CD4-positive, alpha-beta memory T cell (primary cell): ENCODE data around the gene ADGRF4. TPM values are rescaled to one million over a fixed set of nuclear protein-coding genes. Genes with fewer than 3 reads are reported as not detected.

ENCODE experiments used
- CTCF ChIA-PET: fragments of 350-600 bp; sonication (Branson Sonifier 250); formaldehyde crosslinking; loops from one replicate; lab custom pipeline; 2021; ENCODE audit warnings: inconsistent platforms; ENCODE audit not compliant: partially characterized antibody; lab: Charles Lee
- POLR2A ChIA-PET: fragments of 350-600 bp; sonication (Branson Sonifier 250); formaldehyde crosslinking; loops from one replicate; lab custom pipeline; 2021; ENCODE audit not compliant: partially characterized antibody; lab: Charles Lee
- DNase-seq, 5 donors: peaks; one replicate each; pipeline versions ENCODE4 v3.0.0 to v3.0.0-alpha.2; 2020 to 2022; ENCODE audit warnings: mixed read lengths in 1 of 5
- H3K27ac ChIP-seq: one replicate; pipeline ENCODE4 v1.7.0; 2013; ENCODE audit warnings: low read depth, low read length
- H3K27me3 ChIP-seq: 2 replicates; pipeline ENCODE4 v1.7.0; 2013; ENCODE audit warnings: mild to moderate bottlenecking, low read length, moderate library complexity; ENCODE audit not compliant: insufficient read depth
- H3K36me3 ChIP-seq: 2 replicates; pipeline ENCODE4 v1.7.0; 2013; ENCODE audit warnings: mild to moderate bottlenecking, low read length, moderate library complexity; ENCODE audit not compliant: insufficient read depth
- H3K4me1 ChIP-seq: 2 replicates; pipeline ENCODE4 v1.7.0; 2013; ENCODE audit warnings: mild to moderate bottlenecking, low read length, moderate library complexity; ENCODE audit not compliant: insufficient read depth
- H3K4me3 ChIP-seq, 2 donors: one replicate each; pipeline ENCODE4 v1.7.0; 2013; ENCODE audit warnings: low read length in 2 of 2, mild to moderate bottlenecking in 1 of 2
- H3K9me3 ChIP-seq, 2 donors: one replicate each; pipeline ENCODE4 v1.7.0; 2013; ENCODE audit warnings: low read length in 2 of 2, control low read depth in 1 of 2; ENCODE audit not compliant: control insufficient read depth in 1 of 2
- H3K27ac Mint-ChIP-seq, 7 donors: one replicate each; pipeline ENCODE4 v1.8.0; 2020 to 2021; ENCODE audit warnings: mixed read lengths in 7 of 7, mild to moderate bottlenecking in 6 of 7, inconsistent platforms in 3 of 7, moderate library complexity in 3 of 7
- H3K27me3 Mint-ChIP-seq, 2 donors: one replicate each; pipeline ENCODE4 v1.8.0; 2020 to 2021; ENCODE audit warnings: mixed read lengths in 2 of 2
- H3K36me3 Mint-ChIP-seq, 2 donors: one replicate each; pipeline ENCODE4 v1.8.0; 2020 to 2021; ENCODE audit warnings: mixed read lengths in 2 of 2, inconsistent platforms in 1 of 2, mild to moderate bottlenecking in 1 of 2
- H3K4me1 Mint-ChIP-seq, 4 donors: one replicate each; pipeline ENCODE4 v1.8.0; 2020 to 2021; ENCODE audit warnings: mixed read lengths in 4 of 4, mild to moderate bottlenecking in 1 of 4
- H3K4me3 Mint-ChIP-seq, 8 donors: one replicate each; pipeline ENCODE4 v1.8.0; 2020 to 2021; ENCODE audit warnings: mixed read lengths in 8 of 8, mild to moderate bottlenecking in 7 of 8, moderate library complexity in 6 of 8, inconsistent platforms in 3 of 8
- H3K9me3 Mint-ChIP-seq, 8 donors: one replicate each; pipeline ENCODE4 v1.8.0; 2020 to 2021; ENCODE audit warnings: mixed read lengths in 8 of 8, mild to moderate bottlenecking in 5 of 8, inconsistent platforms in 3 of 8, moderate library complexity in 1 of 8
- intact Hi-C: fragments of 100-400 bp; cut with micrococcal nuclease; formaldehyde crosslinking; loops from one replicate; pipeline ENCODE4 v1.15.1; 2023
- polyA plus RNA-seq, 2 donors: library from polyadenylated mRNA; unstranded; fragments of 300-500 nt; fragmentation: Illumina TruSeq; gene quantifications; one replicate each; pipeline ENCODE4 v1.2.3, GENCODE V29; 2021
- total RNA-seq, 2 experiments: library from RNA; stranded (reverse); gene quantifications; one replicate each; pipeline ENCODE4 v1.2.3, GENCODE V29; 2021

ADGRF4 gene
- total and polyA plus RNA-seq, 4 experiments from 2014 or later, result not detected

DNA sequence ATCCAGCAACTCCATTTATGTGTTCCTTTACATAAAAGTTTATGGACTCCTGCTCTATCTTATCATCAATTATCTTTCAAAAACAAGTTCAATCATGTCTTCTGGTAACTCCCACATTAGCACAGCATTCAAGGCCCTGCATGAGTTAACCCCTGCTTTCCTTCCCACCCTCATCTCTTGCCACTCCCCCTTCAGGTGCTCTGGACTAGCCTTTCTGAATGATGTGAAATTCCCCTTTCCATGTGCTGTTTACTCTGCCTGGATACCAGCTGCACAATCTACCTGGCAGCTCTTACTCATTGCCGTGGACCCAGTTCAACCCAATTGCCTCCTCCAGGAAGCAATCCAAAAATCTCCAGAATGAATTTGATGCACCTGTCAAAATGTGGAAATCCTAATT, 11.9 kb downstream of the ADGRF4 start:
- no peak for DNase-seq
- POLR2A ChIA-PET, result no interaction called here
- Mint-ChIP-seq H3K4me3 (no peak overlapping the region), H3K27ac (no peak overlapping the region), H3K36me3 (no peaks in the 10 kb centered on the region), H3K27me3 (peaks cover 3 to 10% of the 10 kb centered on the region in 2 donors), H3K4me1 (no peaks in the 10 kb centered on the region), H3K9me3 (peaks cover 0 to 3% (median 0%) of the 10 kb centered on the region in 8 donors)
- Histone ChIP-seq H3K4me3 (no peak overlapping the region), H3K9me3 (no peaks in the 10 kb centered on the region), H3K27me3 (no peaks in the 10 kb centered on the region), H3K36me3 (no peaks in the 10 kb centered on the region), H3K27ac (no peak overlapping the region), H3K4me1 (no peaks in the 10 kb centered on the region)
- intact Hi-C loops, result no loop called here
- CTCF ChIA-PET, result no interaction called here

DNA sequence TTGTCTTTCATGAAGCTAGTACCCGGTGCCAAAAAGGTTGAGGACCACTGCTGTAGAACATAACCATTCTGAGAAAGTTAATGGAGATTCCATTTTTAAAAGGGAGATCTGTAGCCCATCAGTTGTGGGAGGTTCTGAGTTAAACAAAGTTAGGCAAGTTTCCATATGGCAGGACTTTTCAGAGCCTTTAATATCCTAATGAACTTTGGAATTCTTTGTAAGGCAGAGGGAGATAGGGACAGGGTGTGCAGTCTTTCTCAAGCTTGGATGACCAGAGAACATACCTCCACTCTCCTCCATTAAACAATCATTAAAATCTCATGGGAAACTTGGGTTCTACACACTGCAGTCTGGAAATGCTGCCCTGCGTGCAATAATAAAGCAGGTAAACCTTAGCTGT, 14.8 kb downstream of the ADGRF4 start:
- intact Hi-C loops, result no loop called here
- H3K27me3 Mint-ChIP-seq, result peaks cover 3 to 10% of the 10 kb centered on the region in 2 donors
- peaks cover 0 to 3% (median 0%) of the 10 kb centered on the region in 8 donors for H3K9me3 Mint-ChIP-seq
- H3K27ac ChIP-seq, result no peak overlapping the region
- H3K9me3 ChIP-seq, result no peaks in the 10 kb centered on the region
- H3K4me3 ChIP-seq, result no peak overlapping the region
- H3K4me3 Mint-ChIP-seq, result no peak overlapping the region
- no peaks in the 10 kb centered on the region for H3K36me3 ChIP-seq
- H3K36me3 Mint-ChIP-seq, result no peaks in the 10 kb centered on the region
- H3K4me1 Mint-ChIP-seq, result no peaks in the 10 kb centered on the region
- no peaks in the 10 kb centered on the region for H3K27me3 ChIP-seq
- ChIA-PET POLR2A (no interaction called here), CTCF (no interaction called here)
- H3K4me1 ChIP-seq, result no peaks in the 10 kb centered on the region
- no peak overlapping the region for H3K27ac Mint-ChIP-seq
- no peak for DNase-seq

DNA sequence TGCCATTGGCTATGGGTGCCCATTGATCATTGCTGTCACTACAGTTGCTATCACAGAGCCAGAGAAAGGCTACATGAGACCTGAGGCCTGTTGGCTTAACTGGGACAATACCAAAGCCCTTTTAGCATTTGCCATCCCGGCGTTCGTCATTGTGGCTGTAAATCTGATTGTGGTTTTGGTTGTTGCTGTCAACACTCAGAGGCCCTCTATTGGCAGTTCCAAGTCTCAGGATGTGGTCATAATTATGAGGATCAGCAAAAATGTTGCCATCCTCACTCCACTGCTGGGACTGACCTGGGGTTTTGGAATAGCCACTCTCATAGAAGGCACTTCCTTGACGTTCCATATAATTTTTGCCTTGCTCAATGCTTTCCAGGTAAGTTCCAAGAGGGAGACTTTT, 16.4 kb downstream of the ADGRF4 start:
- Mint-ChIP-seq H3K27me3 (peaks cover 3 to 10% of the 10 kb centered on the region in 2 donors), H3K4me3 (no peak overlapping the region), H3K9me3 (peaks cover 0 to 6% (median 0%) of the 10 kb centered on the region in 8 donors), H3K27ac (no peak overlapping the region), H3K4me1 (no peaks in the 10 kb centered on the region), H3K36me3 (no peaks in the 10 kb centered on the region)
- no peak overlapping the region for H3K27ac ChIP-seq
- no peaks in the 10 kb centered on the region for H3K27me3 ChIP-seq
- ChIA-PET POLR2A (no interaction called here), CTCF (no interaction called here)
- H3K9me3 ChIP-seq, result no peaks in the 10 kb centered on the region
- H3K4me1 ChIP-seq, result no peaks in the 10 kb centered on the region
- no peak overlapping the region for H3K4me3 ChIP-seq
- DNase-seq, result no peak
- intact Hi-C loops, result no loop called here
- no peaks in the 10 kb centered on the region for H3K36me3 ChIP-seq

DNA sequence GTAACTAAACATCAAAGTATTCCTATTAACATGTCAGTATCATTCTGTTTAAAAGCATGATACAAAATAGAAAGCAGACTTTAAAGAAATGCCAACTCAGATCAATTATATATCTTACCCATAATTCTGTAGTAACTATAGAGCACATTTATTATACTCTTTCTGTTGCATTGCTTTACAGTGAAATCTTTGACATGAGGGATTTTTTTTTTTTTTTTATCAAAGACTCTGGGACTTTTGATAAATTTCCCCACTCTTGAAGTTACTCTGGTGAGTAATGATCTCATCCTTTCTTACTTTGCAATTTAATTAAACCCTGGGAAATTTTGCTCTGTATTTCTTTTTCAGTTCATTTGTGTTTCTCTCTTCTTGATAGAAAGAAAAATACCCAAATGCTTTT, 17.4 kb downstream of the ADGRF4 start:
- Mint-ChIP-seq H3K9me3 (peaks cover 0 to 3% (median 0%) of the 10 kb centered on the region in 8 donors), H3K27me3 (peaks cover 0 to 6% of the 10 kb centered on the region in 2 donors), H3K4me1 (no peaks in the 10 kb centered on the region), H3K27ac (no peak overlapping the region), H3K36me3 (no peaks in the 10 kb centered on the region), H3K4me3 (no peak overlapping the region)
- ChIA-PET POLR2A (no interaction called here), CTCF (no interaction called here)
- intact Hi-C loops, result no loop called here
- Histone ChIP-seq H3K27ac (no peak overlapping the region), H3K36me3 (no peaks in the 10 kb centered on the region), H3K4me1 (no peaks in the 10 kb centered on the region), H3K4me3 (no peak overlapping the region), H3K9me3 (no peaks in the 10 kb centered on the region), H3K27me3 (no peaks in the 10 kb centered on the region)
- DNase-seq, result no peak

DNA sequence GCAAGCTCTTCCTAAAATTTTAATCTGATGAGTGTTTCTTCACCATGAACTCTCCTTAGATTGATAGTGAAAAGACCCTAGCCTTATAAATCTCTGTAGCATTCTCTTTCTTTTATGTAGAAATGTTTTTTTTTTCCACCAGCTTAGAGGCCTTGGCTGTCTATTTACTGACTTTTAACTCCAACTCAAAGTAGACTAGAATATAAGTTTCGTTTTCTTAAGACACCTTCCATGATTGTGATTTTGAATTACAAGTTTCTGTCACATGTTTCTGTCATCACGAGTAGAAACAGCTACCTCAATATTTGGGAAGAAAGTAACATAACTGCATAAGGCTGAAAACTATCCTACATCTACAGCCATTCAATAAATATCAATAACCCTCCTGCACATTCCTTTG, 17.8 kb downstream of the ADGRF4 start:
- Mint-ChIP-seq H3K27ac (no peak overlapping the region), H3K4me3 (no peak overlapping the region), H3K4me1 (no peaks in the 10 kb centered on the region), H3K36me3 (no peaks in the 10 kb centered on the region), H3K27me3 (peaks cover 0 to 5% of the 10 kb centered on the region in 2 donors), H3K9me3 (peaks cover 0 to 3% (median 0%) of the 10 kb centered on the region in 8 donors)
- DNase-seq, result no peak
- Histone ChIP-seq H3K27me3 (no peaks in the 10 kb centered on the region), H3K27ac (no peak overlapping the region), H3K4me3 (no peak overlapping the region), H3K36me3 (no peaks in the 10 kb centered on the region), H3K4me1 (no peaks in the 10 kb centered on the region), H3K9me3 (no peaks in the 10 kb centered on the region)
- CTCF ChIA-PET, result no interaction called here
- intact Hi-C loops, result no loop called here
- POLR2A ChIA-PET, result no interaction called here

DNA sequence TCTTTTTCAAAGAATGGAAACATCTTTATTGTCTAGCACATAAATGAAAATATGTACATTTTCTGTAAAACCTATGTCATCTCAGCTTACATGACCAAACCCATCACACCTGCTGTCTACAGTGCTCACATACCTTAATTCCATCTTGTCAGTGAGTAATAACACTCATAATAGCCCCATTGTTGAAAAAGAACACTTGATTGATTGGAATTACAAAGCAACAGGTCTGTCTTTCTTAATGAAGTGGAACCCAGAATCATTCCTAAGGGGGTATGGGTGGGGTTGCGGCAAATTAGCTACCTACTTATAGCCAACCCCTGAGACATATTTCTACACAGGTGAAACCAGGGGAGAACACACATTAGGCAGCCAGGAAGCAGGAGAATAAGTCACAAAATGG, 20.2 kb downstream of the ADGRF4 start:
- Histone ChIP-seq H3K36me3 (no peaks in the 10 kb centered on the region), H3K27me3 (no peaks in the 10 kb centered on the region), H3K9me3 (no peaks in the 10 kb centered on the region), H3K4me3 (no peak overlapping the region), H3K4me1 (no peaks in the 10 kb centered on the region), H3K27ac (no peak overlapping the region)
- CTCF ChIA-PET, result no interaction called here
- Mint-ChIP-seq H3K27ac (no peak overlapping the region), H3K4me1 (no peaks in the 10 kb centered on the region), H3K27me3 (peaks cover 0 to 3% of the 10 kb centered on the region in 2 donors), H3K36me3 (no peaks in the 10 kb centered on the region), H3K4me3 (no peak overlapping the region), H3K9me3 (peaks cover 0 to 3% (median 0%) of the 10 kb centered on the region in 8 donors)
- no peak for DNase-seq
- intact Hi-C loops, result no loop called here
- POLR2A ChIA-PET, result no interaction called here

DNA sequence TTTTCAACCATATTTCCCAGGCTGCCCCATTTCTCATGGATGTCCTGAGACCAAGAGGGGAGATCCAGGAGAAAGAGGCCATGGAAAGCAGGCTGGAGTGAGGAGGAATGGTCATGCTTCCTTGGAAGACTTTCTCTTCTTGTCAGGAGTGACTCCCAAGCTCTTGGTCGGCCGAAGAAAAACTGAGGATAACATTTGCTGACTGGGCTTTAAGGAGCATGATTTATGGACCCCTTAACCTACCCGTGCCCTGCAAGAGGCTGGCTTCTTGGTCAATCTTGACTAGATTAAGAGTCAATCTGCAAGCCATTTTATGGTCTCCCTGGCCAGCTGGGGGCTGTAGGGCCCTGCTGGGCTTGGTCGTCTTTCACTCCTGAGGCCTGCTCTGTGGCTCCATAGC, 22.8 kb downstream of the ADGRF4 start:
- Histone ChIP-seq H3K27me3 (no peaks in the 10 kb centered on the region), H3K4me3 (no peak overlapping the region), H3K27ac (no peak overlapping the region), H3K4me1 (no peaks in the 10 kb centered on the region), H3K36me3 (no peaks in the 10 kb centered on the region), H3K9me3 (no peaks in the 10 kb centered on the region)
- intact Hi-C loops, result no loop called here
- POLR2A ChIA-PET, result no interaction called here
- Mint-ChIP-seq H3K4me1 (no peaks in the 10 kb centered on the region), H3K27ac (no peak overlapping the region), H3K27me3 (peaks cover 0 to 3% of the 10 kb centered on the region in 2 donors), H3K36me3 (no peaks in the 10 kb centered on the region), H3K4me3 (no peak overlapping the region), H3K9me3 (peaks cover 0 to 3% (median 0%) of the 10 kb centered on the region in 8 donors)
- no peak for DNase-seq
- CTCF ChIA-PET, result no interaction called here

DNA sequence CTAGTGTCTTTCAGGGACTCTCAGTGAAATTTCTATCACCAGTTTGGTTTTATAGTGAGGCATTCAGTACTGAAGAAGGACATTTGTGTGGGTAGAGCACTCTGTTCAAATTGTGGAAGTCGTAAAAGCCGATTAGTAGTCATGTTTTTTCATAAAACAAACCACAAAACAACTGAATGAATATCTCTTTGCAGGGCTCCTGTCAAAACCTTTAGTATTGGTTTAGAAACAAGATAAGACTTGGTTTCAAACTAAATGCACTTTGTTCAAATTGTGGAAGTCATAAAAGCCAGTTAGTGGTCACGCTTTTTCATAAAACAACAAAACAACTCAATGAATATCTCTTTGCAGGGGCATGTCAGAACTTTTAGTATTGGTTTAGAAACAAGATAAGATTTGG, 23.8 kb downstream of the ADGRF4 start:
- H3K9me3 Mint-ChIP-seq, result peaks cover 0 to 5% (median 0%) of the 10 kb centered on the region in 8 donors
- H3K4me3 Mint-ChIP-seq, result no peak overlapping the region
- no peaks in the 10 kb centered on the region for H3K36me3 Mint-ChIP-seq
- intact Hi-C loops, result no loop called here
- H3K27me3 ChIP-seq, result no peaks in the 10 kb centered on the region
- no peak overlapping the region for H3K27ac Mint-ChIP-seq
- no peaks in the 10 kb centered on the region for H3K4me1 Mint-ChIP-seq
- ChIA-PET POLR2A (no interaction called here), CTCF (no interaction called here)
- H3K27me3 Mint-ChIP-seq, result peaks cover 0 to 3% of the 10 kb centered on the region in 2 donors
- H3K27ac ChIP-seq, result no peak overlapping the region
- H3K4me1 ChIP-seq, result no peaks in the 10 kb centered on the region
- H3K36me3 ChIP-seq, result no peaks in the 10 kb centered on the region
- H3K9me3 ChIP-seq, result no peaks in the 10 kb centered on the region
- H3K4me3 ChIP-seq, result no peak overlapping the region
- no peak for DNase-seq
